MG63 (cell line): ENCODE data around the gene WBP11. TPM values are rescaled to one million over a fixed set of nuclear protein-coding genes. Genes with fewer than 3 reads are reported as not detected.
"Not testable (repeated sequence)": the region's sequence is repeated elsewhere in the genome, so short reads cannot be mapped to it uniquely, and the experiment has no call there.

Experiments used
- DNase-seq: peaks from one replicate; pipeline ENCODE4 v3.0.0-alpha.2; 2020
- H3K27me3 ChIP-seq: fragments of 250-450 bp; sonication (Bioruptor Pico); 2 replicates; pipeline ENCODE4 v1.5.1; 2020; ENCODE audit warnings: mild to moderate bottlenecking, moderate library complexity
- H3K36me3 ChIP-seq: fragments of 250-450 bp; sonication (Bioruptor Pico); 2 replicates; pipeline ENCODE4 v1.5.1; 2020; ENCODE audit warnings: mild to moderate bottlenecking, moderate library complexity
- H3K4me3 ChIP-seq: fragments of 250-450 bp; sonication (Bioruptor Pico); 2 replicates; pipeline ENCODE4 v1.5.1; 2020; ENCODE audit warnings: mild to moderate bottlenecking, moderate library complexity
- H3K9me3 ChIP-seq: fragments of 250-450 bp; sonication (Bioruptor Pico); 2 replicates; pipeline ENCODE4 v1.5.1; 2020; ENCODE audit warnings: mild to moderate bottlenecking, moderate library complexity
- total RNA-seq: library from RNA; depleted of rRNA; stranded (reverse); fragments of >200 nt; shearing (Covaris generic); gene quantifications from 2 replicates; pipeline ENCODE4 v1.2.3, GENCODE V29; 2014; ENCODE audit warnings: low replicate concordance; rRNA removed

WBP11 gene
- total RNA-seq, 1 experiment from 2014 or later = 9.0 TPM

- H3K4me3 ChIP-seq = no peak overlapping the region
- DNase-seq = no peak
- H3K9me3 ChIP-seq = no peaks in the 10 kb centered on the region
- no peaks in the 10 kb centered on the region for H3K36me3 ChIP-seq
- H3K27me3 ChIP-seq = no peaks in the 10 kb centered on the region
These were observed 36.5 kb downstream of the WBP11 start for GRCh38 chr12:14766649-14767215.

- not testable (repeated sequence) for DNase-seq, H3K36me3 ChIP-seq, H3K27me3 ChIP-seq, H3K4me3 ChIP-seq, H3K9me3 ChIP-seq
These were observed 37.3 kb downstream of the WBP11 start for GRCh38 chr12:14766020-14766419.

- Histone ChIP-seq H3K27me3 (no peaks in the 10 kb centered on the region), H3K9me3 (no peaks in the 10 kb centered on the region)
These were observed 37.9 kb downstream of the WBP11 start for GRCh38 chr12:14765398-14765797.

GRCh38 chr12:14759711-14760280 is 43.5 kb downstream of the WBP11 start:
- H3K4me3 ChIP-seq, H3K27me3 ChIP-seq, DNase-seq, H3K36me3 ChIP-seq, H3K9me3 ChIP-seq: not testable (repeated sequence)

More at GRCh38 chr12:14765398-14765797, 37.9 kb downstream of the WBP11 start:
- Histone ChIP-seq H3K36me3 (no peaks in the 10 kb centered on the region), H3K4me3 (no peak overlapping the region)
- DNase-seq = no peak

- no peak for DNase-seq
- no peaks in the 10 kb centered on the region for H3K27me3 ChIP-seq
- H3K36me3 ChIP-seq = no peaks in the 10 kb centered on the region
- H3K9me3 ChIP-seq = no peaks in the 10 kb centered on the region
- H3K4me3 ChIP-seq = no peak overlapping the region
These were observed 46.7 kb downstream of the WBP11 start for GRCh38 chr12:14756334-14757143.

GRCh38 chr12:14751986-14752385 is 51.3 kb downstream of the WBP11 start:
- DNase-seq = no peak
- Histone ChIP-seq H3K4me3 (no peak overlapping the region), H3K27me3 (no peaks in the 10 kb centered on the region), H3K36me3 (no peaks in the 10 kb centered on the region), H3K9me3 (no peaks in the 10 kb centered on the region)

- DNase-seq = no peak
- H3K36me3 ChIP-seq = no peaks in the 10 kb centered on the region
- no peaks in the 10 kb centered on the region for H3K27me3 ChIP-seq
- H3K9me3 ChIP-seq = no peaks in the 10 kb centered on the region
- no peak overlapping the region for H3K4me3 ChIP-seq
These were observed 60.2 kb downstream of the WBP11 start for GRCh38 chr12:14743061-14743460.

GRCh38 chr12:14741942-14742341 is 61.3 kb downstream of the WBP11 start:
- Histone ChIP-seq H3K27me3 (no peaks in the 10 kb centered on the region), H3K36me3 (no peaks in the 10 kb centered on the region), H3K4me3 (no peak overlapping the region), H3K9me3 (no peaks in the 10 kb centered on the region)
- no peak for DNase-seq

GRCh38 chr12:14741153-14741552 is 62.1 kb downstream of the WBP11 start:
- Histone ChIP-seq H3K4me3 (no peak overlapping the region), H3K9me3 (no peaks in the 10 kb centered on the region), H3K27me3 (no peaks in the 10 kb centered on the region), H3K36me3 (no peaks in the 10 kb centered on the region)
- DNase-seq = no peak

GRCh38 chr12:14736441-14736840 is 66.8 kb downstream of the WBP11 start:
- not testable (repeated sequence) for H3K9me3 ChIP-seq, H3K4me3 ChIP-seq, H3K27me3 ChIP-seq, H3K36me3 ChIP-seq, DNase-seq

Other genes starting within 250 kb of the WBP11 start
- 0.49 and 0.59 TPM in 2 replicates for gene PLBD1, start 235.6 kb downstream of the WBP11 start, total RNA-seq
- gene GUCY2C, start 106.9 kb downstream of the WBP11 start, total RNA-seq = not detected in 2 replicates
- gene C12orf60, start 192 bp upstream of the WBP11 start, total RNA-seq = 0.42 and 2.2 TPM in 2 replicates
- gene SMCO3, start 10.7 kb upstream of the WBP11 start, total RNA-seq = not detected in 2 replicates
- not detected in 2 replicates for gene ART4, start 40.0 kb upstream of the WBP11 start, total RNA-seq
- 0.69 and 0.72 TPM in 2 replicates for gene MGP, start 82.4 kb upstream of the WBP11 start, total RNA-seq
- gene ERP27, start 135.1 kb upstream of the WBP11 start, total RNA-seq = not detected in 2 replicates
- 4.3 and 9.8 TPM in 2 replicates for gene ARHGDIB, start 158.1 kb upstream of the WBP11 start, total RNA-seq
- gene PDE6H, start 169.6 kb upstream of the WBP11 start, total RNA-seq = not detected in 2 replicates